OCI-LY7 (cell line): ENCODE results near the gene KCNJ12. TPM values are rescaled to one million over a fixed set of nuclear protein-coding genes. Genes with fewer than 3 reads are reported as not detected.
A peak's percentile ranks its signal among the peaks of the same experiment; 100 is the strongest.
"Not testable (repeated sequence)": the region's sequence is repeated elsewhere in the genome, so short reads cannot be mapped to it uniquely, and the experiment has no call there.

ENCODE experiments used
- BruUV-seq: library from RNA; stranded (reverse); fragments of 400-500 nt; replicated peaks from 2 replicates; lab custom pipeline; 2021; lab: Mats Ljungman, UMichigan
- CTCF ChIA-PET: fragments of 300-600 bp; sonication (Branson Sonifier 250); formaldehyde crosslinking; loops from one replicate; lab custom pipeline; 2022; ENCODE audit warnings: antibody characterized with exemption; ENCODE audit not compliant: unreplicated experiment; lab: Charles Lee
- POLR2A ChIA-PET: fragments of 300-600 bp; sonication (Branson Sonifier 250); formaldehyde crosslinking; loops from one replicate; lab custom pipeline; 2022; ENCODE audit warnings: antibody characterized with exemption; lab: Charles Lee
- DNase-seq: peaks from one replicate; pipeline ENCODE4 v3.0.0-alpha.2; 2015; ENCODE audit warnings: low spot score
- H2AFZ ChIP-seq: fragments of 200-600 bp; sonication (generic), shearing (Covaris generic); 2 replicates; pipeline ENCODE4 v1.6.1; 2014; ENCODE audit warnings: mild to moderate bottlenecking, antibody characterized with exemption, low read length, moderate library complexity
- H3K27ac ChIP-seq: fragments of 200-600 bp; sonication (generic); 2 replicates; pipeline ENCODE4 v1.5.1; 2014; ENCODE audit warnings: mixed run types, low read depth, mild to moderate bottlenecking, moderate library complexity, low read length, inconsistent platforms; ENCODE audit not compliant: poor library complexity, severe bottlenecking
- H3K36me3 ChIP-seq: fragments of 200-600 bp; sonication (generic); 2 replicates; pipeline ENCODE4 v1.6.1; 2014; ENCODE audit warnings: mild to moderate bottlenecking, antibody characterized with exemption, low read length, moderate library complexity, mixed read lengths; ENCODE audit not compliant: insufficient read depth
- H3K4me1 ChIP-seq: fragments of 200-600 bp; sonication (generic); 2 replicates; pipeline ENCODE4 v1.5.1; 2014; ENCODE audit warnings: mild to moderate bottlenecking, low read length; ENCODE audit not compliant: insufficient read depth, poor library complexity, severe bottlenecking
- H3K4me2 ChIP-seq: fragments of 200-600 bp; sonication (generic); 2 replicates; pipeline ENCODE4 v1.6.1; 2014; ENCODE audit warnings: mild to moderate bottlenecking, low read length
- H3K4me3 ChIP-seq: fragments of 200-600 bp; sonication (generic); 2 replicates; pipeline ENCODE4 v1.5.1; 2014; ENCODE audit warnings: mild to moderate bottlenecking, low read depth, low read length; ENCODE audit not compliant: poor library complexity, severe bottlenecking
- H3K79me2 ChIP-seq: fragments of 200-600 bp; sonication (generic); 2 replicates; pipeline ENCODE4 v1.6.1; 2016; ENCODE audit warnings: low read depth, mild to moderate bottlenecking, low read length, moderate library complexity, mixed read lengths; ENCODE audit not compliant: insufficient read depth
- H3K9me2 ChIP-seq: fragments of 200-600 bp; sonication (generic); 2 replicates; pipeline ENCODE4 v1.6.1; 2016; ENCODE audit warnings: mild to moderate bottlenecking, low read length, mixed read lengths; ENCODE audit not compliant: insufficient read depth
- H3K9me3 ChIP-seq: fragments of 200-600 bp; sonication (generic); 2 replicates; pipeline ENCODE4 v1.6.1; 2014; ENCODE audit warnings: mild to moderate bottlenecking, mixed run types, low read length, mixed read lengths
- H4K20me1 ChIP-seq: fragments of 200-600 bp; sonication (generic); 2 replicates; pipeline ENCODE4 v1.6.1; 2014; ENCODE audit warnings: mild to moderate bottlenecking, antibody characterized with exemption, low read length, moderate library complexity, mixed read lengths; ENCODE audit not compliant: insufficient read depth
- EZH2phosphoT487 ChIP-seq: fragments of 200-600 bp; sonication (generic); IDR thresholded peaks from 2 replicates; pipeline ENCODE4 v1.6.1; 2018; ENCODE audit warnings: low read depth, borderline replicate concordance, mild to moderate bottlenecking, mixed run types, antibody characterized with exemption, low read length, moderate library complexity, mixed read lengths
- intact Hi-C: fragments of 100-400 bp; cut with micrococcal nuclease; formaldehyde crosslinking; loops from one replicate; pipeline ENCODE4 v1.10.0; 2022; ENCODE audit not compliant: unreplicated experiment
- total RNA-seq, 2 experiments: library from RNA; depleted of rRNA in 1 of 2; stranded (reverse); fragments of >200 nt in 1 of 2; shearing (Covaris generic) in 1 of 2; gene quantifications; 2 replicates each; pipeline ENCODE4 v1.2.3, GENCODE V29; 2014 to 2022
- TF ChIP-seq, protein P1 (sequence below): fragments of 200-600 bp; sonication (generic); conservative IDR thresholded peaks from 2 replicates; pipeline ENCODE4 v1.5.1; 2014; ENCODE audit warnings: mild to moderate bottlenecking, antibody characterized with exemption, low read length, moderate library complexity, mixed read lengths

KCNJ12 gene
- total RNA-seq, 2 experiments from 2014 or later = 0.16 to 0.17 TPM

DNA sequence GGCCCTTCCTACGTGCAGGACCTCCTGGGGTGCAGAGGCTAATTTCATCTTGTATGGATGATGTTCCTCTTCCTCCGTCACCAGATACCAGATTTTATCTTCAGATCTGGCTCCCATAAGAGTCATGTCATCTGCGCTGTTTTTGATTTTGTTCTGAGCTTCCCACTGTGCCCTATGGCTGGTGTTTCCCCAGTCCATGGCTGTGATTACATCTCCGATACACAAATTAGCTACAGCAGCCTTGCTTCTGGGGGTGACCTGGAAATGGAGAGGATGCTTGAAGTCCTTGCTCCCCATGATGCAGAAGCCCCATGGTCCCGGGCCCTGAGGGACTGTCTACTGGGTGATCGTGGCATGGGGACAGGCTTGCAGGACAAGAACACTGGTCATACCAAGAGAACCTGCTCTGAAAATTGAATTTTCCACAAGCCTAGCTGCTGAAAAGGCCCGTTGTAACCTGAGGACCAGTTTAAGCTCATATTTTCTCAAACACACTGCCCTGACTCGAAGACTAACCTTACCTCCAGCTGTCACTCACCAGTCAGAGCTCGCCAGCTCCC lies 69.0 kb downstream of the KCNJ12 start:
- intact Hi-C loops = no loop called here
- CTCF ChIA-PET = interaction anchor here (0.8 kb wide), 1 partner anchor 12 kb away, joined by 3 read pairs; no protein-coding TSS in a partner anchor
- no peaks in the 10 kb centered on the region for H4K20me1 ChIP-seq
- H3K4me3 ChIP-seq = no peak overlapping the region
- no peak overlapping the region for H3K27ac ChIP-seq
- H3K4me2 ChIP-seq = no peak overlapping the region
- DNase-seq = no peak
- H3K36me3 ChIP-seq = no peaks in the 10 kb centered on the region
- TF ChIP-seq, protein P1, sequence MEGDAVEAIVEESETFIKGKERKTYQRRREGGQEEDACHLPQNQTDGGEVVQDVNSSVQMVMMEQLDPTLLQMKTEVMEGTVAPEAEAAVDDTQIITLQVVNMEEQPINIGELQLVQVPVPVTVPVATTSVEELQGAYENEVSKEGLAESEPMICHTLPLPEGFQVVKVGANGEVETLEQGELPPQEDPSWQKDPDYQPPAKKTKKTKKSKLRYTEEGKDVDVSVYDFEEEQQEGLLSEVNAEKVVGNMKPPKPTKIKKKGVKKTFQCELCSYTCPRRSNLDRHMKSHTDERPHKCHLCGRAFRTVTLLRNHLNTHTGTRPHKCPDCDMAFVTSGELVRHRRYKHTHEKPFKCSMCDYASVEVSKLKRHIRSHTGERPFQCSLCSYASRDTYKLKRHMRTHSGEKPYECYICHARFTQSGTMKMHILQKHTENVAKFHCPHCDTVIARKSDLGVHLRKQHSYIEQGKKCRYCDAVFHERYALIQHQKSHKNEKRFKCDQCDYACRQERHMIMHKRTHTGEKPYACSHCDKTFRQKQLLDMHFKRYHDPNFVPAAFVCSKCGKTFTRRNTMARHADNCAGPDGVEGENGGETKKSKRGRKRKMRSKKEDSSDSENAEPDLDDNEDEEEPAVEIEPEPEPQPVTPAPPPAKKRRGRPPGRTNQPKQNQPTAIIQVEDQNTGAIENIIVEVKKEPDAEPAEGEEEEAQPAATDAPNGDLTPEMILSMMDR = no peak
- TF ChIP-seq EZH2phosphoT487 = no peak
- POLR2A ChIA-PET = no interaction called here
- H2AFZ ChIP-seq = no peak overlapping the region
- BruUV-seq = no TSS peak
- H3K4me1 ChIP-seq = no peaks in the 10 kb centered on the region
- no peaks in the 10 kb centered on the region for H3K9me3 ChIP-seq
- H3K9me2 ChIP-seq = no peaks in the 10 kb centered on the region
- no peaks in the 10 kb centered on the region for H3K79me2 ChIP-seq

DNA sequence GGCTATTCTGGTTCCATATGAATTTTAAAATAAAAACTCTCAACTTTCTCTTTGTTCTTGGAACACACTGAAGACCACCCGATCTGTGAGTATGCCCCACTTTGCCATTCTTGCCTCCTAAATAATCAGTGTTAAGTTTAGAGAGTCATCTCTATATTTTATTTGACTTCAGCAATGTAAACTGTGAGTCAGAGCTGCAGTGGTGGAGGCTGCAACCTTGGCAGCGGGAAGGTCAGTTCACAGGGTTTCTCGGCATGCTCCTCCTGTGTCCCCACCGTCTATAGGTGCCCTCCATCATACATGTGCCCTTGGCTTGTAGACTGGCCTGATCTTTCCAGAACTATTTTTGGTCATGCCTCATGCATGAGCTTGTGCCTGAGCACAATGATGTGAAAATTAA lies 71.4 kb downstream of the KCNJ12 start:
- BruUV-seq, H3K79me2 ChIP-seq, H3K4me2 ChIP-seq, POLR2A ChIA-PET, H4K20me1 ChIP-seq, H3K4me3 ChIP-seq, H3K36me3 ChIP-seq, H2AFZ ChIP-seq, intact Hi-C loops, H3K9me3 ChIP-seq, H3K4me1 ChIP-seq, CTCF ChIA-PET, H3K27ac ChIP-seq, DNase-seq, H3K9me2 ChIP-seq: not testable (repeated sequence)

DNA sequence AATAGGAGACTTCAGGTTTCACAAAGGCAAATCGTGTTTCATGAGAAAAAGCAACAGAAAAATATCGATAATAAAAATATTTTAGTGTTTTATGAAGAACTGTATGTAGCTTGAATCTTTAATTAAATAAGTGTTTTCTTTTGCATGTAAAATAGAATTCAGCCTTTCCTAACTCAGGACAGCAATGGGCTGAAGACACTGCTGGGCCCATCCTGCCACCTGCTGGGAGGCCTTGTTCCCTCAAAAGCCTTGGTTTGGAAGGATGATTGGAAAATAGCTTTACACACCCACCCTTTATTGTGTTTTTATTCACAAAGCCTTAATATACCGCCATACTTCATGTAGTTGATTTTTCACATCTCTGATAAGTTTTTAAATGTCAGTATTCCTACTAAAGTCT lies 73.7 kb downstream of the KCNJ12 start:
- H3K9me3 ChIP-seq, POLR2A ChIA-PET, DNase-seq, H3K4me1 ChIP-seq, H4K20me1 ChIP-seq, CTCF ChIA-PET, H3K36me3 ChIP-seq, H2AFZ ChIP-seq, BruUV-seq, H3K79me2 ChIP-seq, H3K9me2 ChIP-seq, H3K27ac ChIP-seq, H3K4me2 ChIP-seq, H3K4me3 ChIP-seq: not testable (repeated sequence)
- intact Hi-C loops = loop anchor here (5.0 kb wide), 1 partner anchor 168 kb away; the partner anchor contains the start of gene MAP2K3
- TF ChIP-seq, protein P1 = peak; percentile 64
